GM23338 (cell line): Measurements from ENCODE around the gene C14orf180.

Experiments
- CREB1 ChIP-seq: fragments of 250-450 bp; sonication (Bioruptor Pico); IDR thresholded peaks from 2 replicates; pipeline ENCODE4 v1.5.0; 2020; ENCODE audit warnings: low read depth, mild to moderate bottlenecking, moderate library complexity
- CTCF ChIP-seq, 2 experiments: fragments of 200-600 bp in 1 of 2; sonication (generic) in 1 of 2; conservative IDR thresholded peaks; 2 replicates each; pipeline versions ENCODE4 v1.5.1 to v1.6.1; 2016 to 2017; ENCODE audit warnings: antibody characterized with exemption in 2 of 2, low read depth in 2 of 2, mild to moderate bottlenecking in 2 of 2, moderate library complexity in 1 of 2

GRCh38 chr14:104577847-104578301 lies 1.7 kb upstream of the C14orf180 start:
- TF ChIP-seq CTCF (conservative IDR thresholded peaks at IDR 0.05; ENCODE audit: low read depth in 2 of 2) (no peak), CREB1 (CRISPR knock-in tag) (no peak)
